GM23338 (cell line): ENCODE data around the gene RPS6KA5.

ENCODE experiments used
- CREB1 ChIP-seq: fragments of 250-450 bp; sonication (Bioruptor Pico); IDR thresholded peaks from 2 replicates; pipeline ENCODE4 v1.5.0; 2020; ENCODE audit warnings: low read depth, mild to moderate bottlenecking, moderate library complexity
- CTCF ChIP-seq, 2 experiments: fragments of 200-600 bp in 1 of 2; sonication (generic) in 1 of 2; conservative IDR thresholded peaks; 2 replicates each; pipeline versions ENCODE4 v1.5.1 to v1.6.1; 2016 to 2017; ENCODE audit warnings: antibody characterized with exemption in 2 of 2, low read depth in 2 of 2, mild to moderate bottlenecking in 2 of 2, moderate library complexity in 1 of 2
- EZH2 ChIP-seq: fragments of 200-600 bp; sonication (generic); IDR thresholded peaks from one replicate; pipeline ENCODE4 v1.8.0; 2017; ENCODE audit warnings: antibody characterized with exemption, mild to moderate bottlenecking, low read depth; ENCODE audit not compliant: unreplicated experiment
- EZH2phosphoT487 ChIP-seq: fragments of 200-600 bp; sonication (generic); IDR thresholded peaks from one replicate; pipeline ENCODE4 v1.8.1; 2018; ENCODE audit warnings: antibody characterized with exemption; ENCODE audit not compliant: unreplicated experiment
- JUNB ChIP-seq: IDR thresholded peaks from one replicate; pipeline ENCODE4 v1.6.1; 2016; ENCODE audit warnings: antibody characterized with exemption; ENCODE audit not compliant: unreplicated experiment
- NANOG ChIP-seq: IDR thresholded peaks from 2 replicates; pipeline ENCODE4 v1.6.1; 2016; ENCODE audit warnings: antibody characterized with exemption, borderline replicate concordance
- POLR2AphosphoS5 ChIP-seq: IDR thresholded peaks from 2 replicates; pipeline ENCODE4 v1.6.1; 2016; ENCODE audit warnings: antibody characterized with exemption, low read depth
- REST ChIP-seq: IDR thresholded peaks from one replicate; pipeline ENCODE4 v1.6.1; 2018; ENCODE audit warnings: antibody characterized with exemption; ENCODE audit not compliant: unreplicated experiment
- STAT1 ChIP-seq: IDR thresholded peaks from one replicate; pipeline ENCODE4 v1.6.1; 2016; ENCODE audit warnings: antibody characterized with exemption; ENCODE audit not compliant: unreplicated experiment
- ZNF331 ChIP-seq: fragments of 250-450 bp; sonication (Bioruptor Pico); IDR thresholded peaks from 2 replicates; pipeline ENCODE4 v1.5.0; 2020; ENCODE audit warnings: low read depth, mild to moderate bottlenecking, moderate library complexity

- TF ChIP-seq POLR2AphosphoS5 (no peak), EZH2phosphoT487 (no peak), CTCF (conservative IDR thresholded peaks at IDR 0.05; ENCODE audit: low read depth in 2 of 2) (no peak), REST (no peak), EZH2 (no peak), STAT1 (no peak), NANOG (no peak), JUNB (no peak), CREB1 (CRISPR knock-in tag) (no peak), ZNF331 (CRISPR knock-in tag) (no peak)
These were observed 239.5 kb downstream of the RPS6KA5 start for GRCh38 chr14:90820958-90821357.
